A549 (cell line): ENCODE data around the gene FBH1. TPM values are rescaled to one million over a fixed set of nuclear protein-coding genes. Genes with fewer than 3 reads are reported as not detected.
"Not testable (repeated sequence)": the region's sequence is repeated elsewhere in the genome, so short reads cannot be mapped to it uniquely, and the experiment has no call there.

Source experiments
- ATAC-seq, 2 experiments: fragments of 200-7000 bp in 1 of 2; fragments of >200 bp in 1 of 2; cut with Nextera tagmentation in 1 of 2; cut with Tn5 transposase in 1 of 2; 3 replicates each; pipeline versions ENCODE4 v1.8.0 to v1.9.1; 2018 to 2020; ENCODE audit warnings: mild to moderate bottlenecking in 1 of 2, moderate library complexity in 1 of 2
- CTCF ChIA-PET: fragments of 300-600 bp; sonication (Branson Sonifier 250); formaldehyde crosslinking; extraction: SDS; loops from one replicate; lab custom pipeline; 2021; ENCODE audit warnings: antibody characterized with exemption, inconsistent platforms; lab: Yijun Ruan, JAX
- POLR2A ChIA-PET: fragments of 350-600 bp; formaldehyde crosslinking; extraction: SDS; loops from one replicate; lab custom pipeline; 2021; ENCODE audit warnings: antibody characterized with exemption, inconsistent platforms; lab: Yijun Ruan, JAX
- DNase-seq, 2 experiments: peaks; one replicate each; pipeline versions ENCODE4 v3.0.0 to v3.0.0-alpha.2; 2011 to 2016; ENCODE audit warnings: low read depth in 1 of 2, low spot score in 1 of 2
- FAIRE-seq: peaks from 2 replicates; lab custom pipeline; 2011; peaks lifted over from hg19 to GRCh38; lab: Jason Lieb, UNC
- H3K27ac ChIP-seq, 2 experiments: fragments of >200 bp; sonication (Bioruptor Twin); formaldehyde crosslinking; 3 replicates each; pipeline ENCODE4 v1.5.1; 2016 to 2017
- H3K4me1 ChIP-seq: fragments of >200 bp; sonication (Bioruptor Twin); formaldehyde crosslinking; 3 replicates; pipeline ENCODE4 v1.6.1; 2016
- H3K4me2 ChIP-seq: fragments of >200 bp; sonication (Bioruptor Twin); formaldehyde crosslinking; 3 replicates; pipeline ENCODE4 v1.6.1; 2016
- H3K4me3 ChIP-seq: fragments of >200 bp; sonication (Bioruptor Twin); formaldehyde crosslinking; 3 replicates; pipeline ENCODE4 v1.5.1; 2016
- H3K9me3 ChIP-seq: fragments of >200 bp; sonication (Bioruptor Twin); formaldehyde crosslinking; 3 replicates; pipeline ENCODE4 v1.6.1; 2016
- ATOH8 ChIP-seq: fragments of 250-450 bp; sonication (Bioruptor Pico); IDR thresholded peaks from 2 replicates; pipeline ENCODE4 v1.5.0; 2020; ENCODE audit warnings: low read depth, mild to moderate bottlenecking, moderate library complexity
- CBX2 ChIP-seq: fragments of 200-600 bp; sonication (generic); IDR thresholded peaks from 2 replicates; pipeline ENCODE4 v1.6.1; 2016; ENCODE audit warnings: low read depth, mild to moderate bottlenecking, borderline replicate concordance
- CBX8 ChIP-seq: fragments of 200-600 bp; sonication (generic); IDR thresholded peaks from 2 replicates; pipeline ENCODE4 v1.6.1; 2016
- CHD2 ChIP-seq: fragments of 150-350 bp; IDR thresholded peaks from 2 replicates; pipeline ENCODE4 v1.6.1; 2014; ENCODE audit warnings: low read length; ENCODE audit not compliant: partially characterized antibody
- EHF ChIP-seq: fragments of 250-450 bp; sonication (Bioruptor Pico); IDR thresholded peaks from 2 replicates; pipeline ENCODE4 v1.5.0; 2020; ENCODE audit warnings: mild to moderate bottlenecking
- EHMT2 ChIP-seq: fragments of 200-600 bp; sonication (generic); IDR thresholded peaks from 2 replicates; pipeline ENCODE4 v1.6.1; 2016; ENCODE audit warnings: antibody characterized with exemption, low read depth, mild to moderate bottlenecking, moderate library complexity
- ELK1 ChIP-seq: fragments of 150-350 bp; IDR thresholded peaks from 2 replicates; pipeline ENCODE4 v1.6.1; 2014; ENCODE audit warnings: low read depth, mild to moderate bottlenecking, low read length
- EP300 ChIP-seq, 2 experiments: fragments of >200 bp; sonication (Bioruptor Twin); formaldehyde crosslinking; IDR thresholded peaks; 2 replicates in 1 of 2; 3 replicates in 1 of 2; pipeline ENCODE4 v1.6.1; 2016 to 2017
- FOSB ChIP-seq: fragments of 250-450 bp; sonication (Bioruptor Pico); IDR thresholded peaks from 2 replicates; pipeline ENCODE4 v1.5.0; 2020; ENCODE audit warnings: mild to moderate bottlenecking, moderate library complexity
- HDAC2 ChIP-seq: fragments of 200-600 bp; sonication (generic); IDR thresholded peaks from 2 replicates; pipeline ENCODE4 v1.6.1; 2016
- HMGXB4 ChIP-seq: fragments of 250-450 bp; sonication (Bioruptor Pico); IDR thresholded peaks from 2 replicates; pipeline ENCODE4 v1.5.0; 2021; ENCODE audit warnings: mild to moderate bottlenecking, moderate library complexity, borderline replicate concordance
- HOXA7 ChIP-seq: fragments of 250-450 bp; sonication (Bioruptor Pico); IDR thresholded peaks from 2 replicates; pipeline ENCODE4 v1.5.0; 2020; ENCODE audit warnings: mild to moderate bottlenecking, moderate library complexity
- HOXB13 ChIP-seq: fragments of 250-450 bp; sonication (Bioruptor Pico); IDR thresholded peaks from 2 replicates; pipeline ENCODE4 v1.5.0; 2020; ENCODE audit warnings: low read depth, mild to moderate bottlenecking, moderate library complexity
- JUN ChIP-seq, 2 experiments: fragments of >200 bp; sonication (Bioruptor Twin); formaldehyde crosslinking; IDR thresholded peaks; 2 replicates in 1 of 2; 3 replicates in 1 of 2; pipeline ENCODE4 v1.6.1; 2016 to 2017
- JUNB ChIP-seq: fragments of >200 bp; sonication (Bioruptor Twin); formaldehyde crosslinking; IDR thresholded peaks from 2 replicates; pipeline ENCODE4 v1.6.1; 2016
- KDM1A ChIP-seq: fragments of 200-600 bp; sonication (generic); IDR thresholded peaks from 2 replicates; pipeline ENCODE4 v1.6.1; 2016; ENCODE audit warnings: low read depth, mild to moderate bottlenecking
- KDM5A ChIP-seq: fragments of 200-600 bp; sonication (generic); IDR thresholded peaks from 2 replicates; pipeline ENCODE4 v1.6.1; 2016; ENCODE audit warnings: antibody characterized with exemption, mild to moderate bottlenecking
- MAZ ChIP-seq: fragments of 150-350 bp; IDR thresholded peaks from 2 replicates; pipeline ENCODE4 v1.6.1; 2014; ENCODE audit warnings: antibody characterized with exemption, low read depth, low read length, borderline replicate concordance
- MYC ChIP-seq: IDR thresholded peaks from 2 replicates; pipeline ENCODE4 v1.6.1; 2012; ENCODE audit warnings: mild to moderate bottlenecking, inconsistent platforms, low read length, improper control_type of control experiment, borderline replicate concordance
- NR3C1 ChIP-seq: fragments of >200 bp; sonication (Bioruptor Twin); formaldehyde crosslinking; IDR thresholded peaks from 3 replicates; pipeline ENCODE4 v1.6.1; 2017
- PHF8 ChIP-seq: fragments of 200-600 bp; sonication (generic); IDR thresholded peaks from 2 replicates; pipeline ENCODE4 v1.6.1; 2016; ENCODE audit warnings: low read depth, mild to moderate bottlenecking, antibody characterized with exemption, moderate library complexity, borderline replicate concordance
- POLR2AphosphoS2 ChIP-seq: conservative IDR thresholded peaks from 2 replicates; pipeline ENCODE4 v1.6.1; 2012; ENCODE audit warnings: low read length, improper control_type of control experiment, inconsistent platforms
- RARB ChIP-seq: fragments of 250-450 bp; sonication (Bioruptor Pico); IDR thresholded peaks from 2 replicates; pipeline ENCODE4 v1.8.0; 2021; ENCODE audit warnings: mild to moderate bottlenecking, moderate library complexity
- RFX5 ChIP-seq: fragments of 450-650 bp; IDR thresholded peaks from 2 replicates; pipeline ENCODE4 v1.7.1; 2014; ENCODE audit warnings: antibody characterized with exemption, mild to moderate bottlenecking, moderate library complexity
- TFCP2L1 ChIP-seq: fragments of 250-450 bp; sonication (Bioruptor Pico); IDR thresholded peaks from 2 replicates; pipeline ENCODE4 v1.5.0; 2021; ENCODE audit warnings: mild to moderate bottlenecking
- ZC3H11A ChIP-seq: fragments of 450-650 bp; IDR thresholded peaks from 2 replicates; pipeline ENCODE4 v1.6.1; 2014; ENCODE audit warnings: antibody characterized with exemption, mild to moderate bottlenecking
- ZFP36 ChIP-seq: fragments of 450-650 bp; IDR thresholded peaks from 2 replicates; pipeline ENCODE4 v1.6.1; 2014; ENCODE audit warnings: borderline replicate concordance; ENCODE audit not compliant: partially characterized antibody
- ZSCAN20 ChIP-seq: fragments of 250-450 bp; sonication (Bioruptor Pico); IDR thresholded peaks from 2 replicates; pipeline ENCODE4 v1.8.0; 2022; ENCODE audit warnings: mild to moderate bottlenecking, moderate library complexity
- WGBS: methylation state at CpG from one replicate; pipeline ENCODE4 v1.1.6; 2017; ENCODE audit errors: missing lambda C conversion rate; 5-methylcytosine and 5-hydroxymethylcytosine counted together
- polyA plus RNA-seq, 4 experiments: library from polyadenylated mRNA; depleted of rRNA in 3 of 4; stranded (reverse); fragments of >200 nt; fragmentation: RNase III in 1 of 4; extraction: RNeasy Plus Mini Kit Qiagen cat#74134 plus additional on column Dnase treatment in 1 of 4; gene quantifications; 2 replicates in 3 of 4; 3 replicates in 1 of 4; pipeline ENCODE4 v1.2.3, GENCODE V29; 2011 to 2017

Gene FBH1
- polyA plus RNA-seq, 2 of the 4 experiments (the other 2 are of a cell fraction): 43.9 to 56.5 TPM

DNA sequence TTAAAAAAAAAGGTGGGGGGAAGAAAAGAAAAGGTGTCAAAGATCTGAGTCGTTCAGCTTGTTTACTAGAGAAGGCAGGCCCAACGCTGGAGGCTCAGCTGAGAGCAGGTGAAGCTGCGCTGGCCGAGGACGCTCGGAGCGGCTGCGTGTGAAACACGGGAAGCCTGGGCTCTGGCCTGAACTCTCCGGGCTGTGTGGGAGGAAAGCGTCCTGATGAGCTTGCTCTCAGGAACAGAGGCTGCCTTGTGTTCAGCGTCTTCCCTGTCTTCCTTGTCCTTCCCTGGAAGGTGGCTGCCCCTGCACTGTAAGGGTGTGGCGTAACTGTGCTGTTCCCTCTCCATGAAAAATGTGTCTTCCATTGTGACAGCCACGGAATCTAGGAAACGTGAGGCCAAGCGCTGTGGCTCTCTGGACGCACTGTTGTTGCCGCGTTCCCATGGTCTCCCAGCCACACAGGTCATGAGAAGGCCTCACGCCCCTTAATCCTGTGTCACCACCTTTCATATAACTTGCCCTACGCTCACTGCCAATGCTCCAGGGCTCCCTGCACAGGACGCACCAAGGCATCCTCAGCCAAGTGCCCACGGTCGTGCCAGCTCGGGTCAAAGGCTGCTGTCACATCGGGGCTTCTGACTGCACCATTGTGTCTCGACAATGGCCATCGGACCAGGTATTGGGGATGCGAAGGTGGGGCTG is 71.5 kb downstream of the FBH1 start:
- no peak overlapping the region for H3K4me2 ChIP-seq
- ATAC-seq: no peak
- ChIA-PET CTCF (interaction anchor here (1.3 kb wide), 1 partner anchor 125 kb away, joined by 3 read pairs; no protein-coding TSS in a partner anchor), POLR2A (no interaction called here)
- H3K27ac ChIP-seq: no peak overlapping the region
- peaks cover 13% of the 10 kb centered on the region; the same call in 2 of the 3 replicates for H3K4me1 ChIP-seq
- FAIRE-seq: no peak
- no peak for DNase-seq
- H3K4me3 ChIP-seq: no peak overlapping the region
- TF ChIP-seq RARB (CRISPR knock-in tag): no peak
- no peak for TF ChIP-seq HDAC2
- no peak for TF ChIP-seq NR3C1
- TF ChIP-seq JUN (IDR thresholded peaks at IDR 0.05): no peak
- no peaks in the 10 kb centered on the region for H3K9me3 ChIP-seq
- 84% methylated on average over 29 of the region's 29 CpGs for WGBS

GRCh38 chr10:5962358-5962940 is 72.4 kb downstream of the FBH1 start:
- CTCF ChIA-PET: interaction anchor here (1.1 kb wide), 1 partner anchor 10 kb away, joined by 3 read pairs; no protein-coding TSS in a partner anchor
- FAIRE-seq, H3K4me3 ChIP-seq, POLR2A ChIA-PET, H3K9me3 ChIP-seq, H3K4me2 ChIP-seq, H3K27ac ChIP-seq, ATAC-seq, DNase-seq: not testable (repeated sequence)
- peaks cover 13% of the 10 kb centered on the region; the same call in 2 of the 3 replicates for H3K4me1 ChIP-seq
- 81% methylated on average over 10 of the region's 10 CpGs for WGBS

DNA sequence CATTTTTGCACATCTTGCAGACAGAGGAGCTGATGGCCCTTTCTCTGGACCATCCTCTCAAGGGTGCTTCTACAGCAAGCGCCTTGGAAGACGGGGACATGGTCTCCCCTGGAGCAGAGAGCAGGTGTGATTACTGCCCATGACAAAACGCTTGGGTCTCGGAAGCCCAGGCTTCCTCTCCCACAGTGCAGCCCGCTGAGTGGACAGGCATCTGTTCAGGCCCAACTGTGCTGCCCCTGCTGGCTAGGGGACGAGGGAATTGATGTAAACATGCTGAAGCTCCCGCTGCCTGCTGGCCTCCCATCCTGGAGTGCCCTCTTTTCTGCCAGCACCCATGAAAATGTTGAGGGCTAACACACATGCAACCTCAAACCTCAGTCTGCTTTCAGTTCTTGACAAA is 73.0 kb downstream of the FBH1 start:
- WGBS: 71% methylated on average over 7 of the region's 7 CpGs
- Histone ChIP-seq H3K4me3 (no peak overlapping the region), H3K9me3 (no peaks in the 10 kb centered on the region), H3K4me2 (no peak overlapping the region), H3K27ac (no peak overlapping the region), H3K4me1 (peaks cover 13% of the 10 kb centered on the region; the same call in 2 of the 3 replicates)
- ATAC-seq (peak in 1 of 2 experiments; percentile 43; a peak in 2 of 6 replicates), FAIRE-seq (no peak), DNase-seq (no peak)
- ChIA-PET CTCF (interaction anchor here (1.1 kb wide), 1 partner anchor 11 kb away, joined by 3 read pairs; no protein-coding TSS in a partner anchor), POLR2A (no interaction called here)
- TF ChIP-seq RARB (CRISPR knock-in tag): no peak
- TF ChIP-seq HOXB13: no peak
- TF ChIP-seq KDM5A: no peak
- no peak for TF ChIP-seq JUNB
- TF ChIP-seq CBX8: no peak
- TF ChIP-seq TFCP2L1 (CRISPR knock-in tag): no peak
- TF ChIP-seq PHF8: no peak
- no peak for TF ChIP-seq ATOH8 (CRISPR knock-in tag)
- no peak for TF ChIP-seq ZSCAN20 (CRISPR knock-in tag)
- TF ChIP-seq MYC: no peak
- no peak for TF ChIP-seq POLR2AphosphoS2
- TF ChIP-seq ZC3H11A: no peak
- TF ChIP-seq MAZ: no peak
- TF ChIP-seq CHD2: no peak
- no peak for TF ChIP-seq RFX5
- no peak for TF ChIP-seq CBX2
- TF ChIP-seq ZFP36: no peak
- TF ChIP-seq, all 56 proteins: peak for 0

- no peak overlapping the region for H3K4me2 ChIP-seq
- no peak for FAIRE-seq
- DNase-seq: no peak
- no peak overlapping the region for H3K27ac ChIP-seq
- no peak overlapping the region for H3K4me3 ChIP-seq
- CTCF ChIA-PET: interaction anchor here (1.1 to 1.4 kb wide), 2 partner anchors 11 to 22 kb away, joined by 3 to 4 read pairs; no protein-coding TSS in a partner anchor
- peaks cover 8% of the 10 kb centered on the region; the same call in 2 of the 3 replicates for H3K4me1 ChIP-seq
- POLR2A ChIA-PET: no interaction called here
- 69% methylated on average over 10 of the region's 10 CpGs for WGBS
- ATAC-seq: no peak
- no peaks in the 10 kb centered on the region for H3K9me3 ChIP-seq
- TF ChIP-seq FOSB (CRISPR knock-in tag) (no peak), NR3C1 (no peak), EHMT2 (no peak), HMGXB4 (CRISPR knock-in tag) (no peak), EHF (CRISPR knock-in tag) (no peak), HOXA7 (CRISPR knock-in tag) (no peak), KDM1A (no peak), EP300 (IDR thresholded peaks at IDR 0.05) (no peak), CBX2 (no peak), ELK1 (no peak), POLR2AphosphoS2 (no peak)
Observed at GRCh38 chr10:5963591-5963990, 73.5 kb downstream of the FBH1 start.
